Transverse colon (tissue), 3 donors: ENCODE results near the gene TRAK1.

Experiments used
- CTCF ChIP-seq, 5 experiments: fragments of 200-600 bp in 3 of 5; fragments of 450-650 bp in 2 of 5; sonication (generic) in 3 of 5; IDR thresholded peaks; 1 replicate in 2 of 5; 2 replicates in 3 of 5; pipeline ENCODE4 v1.5.1; 2016 to 2017; ENCODE audit warnings: antibody characterized with exemption in 5 of 5, inconsistent platforms in 3 of 5, mild to moderate bottlenecking in 2 of 5, moderate library complexity in 1 of 5
- EP300 ChIP-seq: sonication (generic); formaldehyde crosslinking; IDR thresholded peaks from one replicate; pipeline ENCODE4 v1.6.1; 2017; ENCODE audit warnings: antibody characterized with exemption, low read depth
- POLR2A ChIP-seq: fragments of 450-650 bp; IDR thresholded peaks from one replicate; pipeline ENCODE4 v1.6.1; 2016; ENCODE audit warnings: antibody characterized with exemption, mild to moderate bottlenecking, moderate library complexity

GRCh38 chr3:42187936-42188335 is 96.8 kb downstream of the TRAK1 start:
- TF ChIP-seq EP300 (no peak), CTCF (IDR thresholded peaks at IDR 0.05) (no peak), POLR2A (no peak)
